ENCODE measurements around the gene TIGD7. TPM values are rescaled to one million over a fixed set of nuclear protein-coding genes. Genes with fewer than 3 reads are reported as not detected.

Gene TIGD7, protein sequence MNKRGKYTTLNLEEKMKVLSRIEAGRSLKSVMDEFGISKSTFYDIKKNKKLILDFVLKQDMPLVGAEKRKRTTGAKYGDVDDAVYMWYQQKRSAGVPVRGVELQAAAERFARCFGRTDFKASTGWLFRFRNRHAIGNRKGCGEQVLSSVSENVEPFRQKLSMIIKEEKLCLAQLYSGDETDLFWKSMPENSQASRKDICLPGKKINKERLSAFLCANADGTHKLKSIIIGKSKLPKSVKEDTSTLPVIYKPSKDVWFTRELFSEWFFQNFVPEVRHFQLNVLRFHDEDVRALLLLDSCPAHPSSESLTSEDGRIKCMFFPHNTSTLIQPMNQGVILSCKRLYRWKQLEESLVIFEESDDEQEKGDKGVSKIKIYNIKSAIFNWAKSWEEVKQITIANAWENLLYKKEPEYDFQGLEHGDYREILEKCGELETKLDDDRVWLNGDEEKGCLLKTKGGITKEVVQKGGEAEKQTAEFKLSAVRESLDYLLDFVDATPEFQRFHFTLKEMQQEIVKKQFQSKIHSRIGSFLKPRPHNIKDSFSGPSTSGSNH
- 6.4 TPM for total RNA-seq
- 9.8 TPM for polyA plus RNA-seq
- long read RNA-seq, donor 1, result 0 reads
- long read RNA-seq, donor 2, result 0 reads
- long read RNA-seq, donor 3, partial matches to known transcripts, result 42 of 43 reads
- long read RNA-seq, donor 3, other reads (novel, unspliced or antisense), result 0 of 43 reads
- long read RNA-seq, donor 4, result 0 reads
- long read RNA-seq, donor 5, partial matches to known transcripts, result 0 of 7 reads
- long read RNA-seq, donor 5, other reads (novel, unspliced or antisense), result 0 of 7 reads
- long read RNA-seq, donor 6, partial matches to known transcripts, result 0 of 1 reads
- long read RNA-seq, donor 6, other reads (novel, unspliced or antisense), result 0 of 1 reads
- long read RNA-seq, donor 7, partial matches to known transcripts, result 0 of 2 reads
- long read RNA-seq, donor 7, other reads (novel, unspliced or antisense), result 0 of 2 reads
- long read RNA-seq, donor 8, partial matches to known transcripts, result 0 of 2 reads
- long read RNA-seq, donor 8, other reads (novel, unspliced or antisense), result 0 of 2 reads
- long read RNA-seq, donor 9, partial matches to known transcripts, result 0 of 1 reads
- long read RNA-seq, donor 9, other reads (novel, unspliced or antisense), result 0 of 1 reads
- long read RNA-seq, donor 10, partial matches to known transcripts, result 0 of 1 reads
- long read RNA-seq, donor 10, other reads (novel, unspliced or antisense), result 0 of 1 reads

DNA sequence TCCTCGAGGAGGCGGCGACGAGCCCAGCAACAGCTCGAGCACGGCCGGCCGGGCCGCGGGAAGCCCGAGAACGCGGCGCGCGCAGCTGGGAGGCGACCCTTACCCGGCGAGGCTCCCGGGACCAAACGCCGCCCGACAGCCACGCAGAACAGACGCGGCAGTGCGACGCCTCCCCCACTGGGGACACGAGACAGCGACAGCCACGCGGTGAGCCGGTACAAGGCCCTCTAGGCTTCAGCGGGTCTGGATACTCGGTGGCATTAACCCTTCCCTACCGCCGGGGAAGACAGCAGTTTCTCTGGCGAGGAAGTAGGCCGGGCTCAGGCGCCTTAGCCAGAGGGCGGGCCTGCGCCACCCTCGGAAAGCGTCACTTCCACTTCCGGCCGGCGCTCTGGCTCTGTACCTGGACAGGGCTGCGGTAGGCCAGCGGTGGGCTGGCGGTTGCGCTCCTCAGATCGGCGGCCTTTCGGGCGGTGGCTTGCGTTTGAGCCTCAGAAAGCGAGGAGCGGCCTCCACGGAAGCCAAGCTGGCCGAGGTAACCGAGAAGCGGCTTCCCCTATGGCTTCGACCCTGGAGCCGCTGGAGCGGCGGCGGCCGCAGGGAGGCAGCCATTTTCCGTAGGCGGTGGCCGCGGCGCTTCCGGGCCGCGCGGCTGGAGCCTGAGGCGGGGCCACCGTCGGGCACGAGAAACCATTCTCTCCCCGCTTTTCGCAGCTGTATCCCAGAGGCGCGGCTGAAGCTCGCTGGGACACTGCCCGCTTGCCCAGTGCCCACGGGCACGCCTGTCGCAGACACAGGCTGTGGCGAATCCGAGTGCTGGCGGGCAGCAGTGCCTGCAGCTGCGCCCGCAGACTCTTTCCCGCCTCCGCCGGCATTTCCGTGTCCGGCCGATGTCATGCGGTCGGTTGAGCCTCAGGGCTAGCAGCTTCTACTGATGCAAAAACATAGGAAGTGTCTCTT, at the start of gene TIGD7, which contains the start of gene ZNF75A:
Gene TIGD7, minus strand, starts transcription at position 322 of the 960 bp plus-strand sequence. CDS start 4,816 bp downstream, outside the sequence.
Gene ZNF75A, plus strand, starts transcription at position 389 of the 960 bp plus-strand sequence. CDS start 2,932 bp downstream, outside the sequence.
- H3K27me3 ChIP-seq (ENCODE audit: control insufficient read depth in 2 of 2, insufficient read depth in 1 of 2, low read length in 1 of 2), result peaks cover 0 to 3% of the 10 kb centered on the region in 2 donors
- WGBS, result 5% methylated on average over 103 of the region's 103 CpGs
- H3K27ac ChIP-seq (ENCODE audit: low read depth in 1 of 2, low read length in 1 of 2), result peak within 1 kb of the TSS; percentile 87 to 96
- peak within 1 kb of the TSS; percentile 76 to 84 for H3K4me3 ChIP-seq (ENCODE audit: low read length in 2 of 2)
- DNase-seq (ENCODE audit: low read depth in 6 of 9, low spot score in 9 of 9), result peak; percentile 70 to 91 (median 79)
- peaks cover 12 to 58% of the 10 kb centered on the region in 2 donors for H3K9me3 ChIP-seq (ENCODE audit: control insufficient read depth in 2 of 2, insufficient read depth in 1 of 2, low read length in 1 of 2)
- peaks cover 19 to 29% of the 10 kb centered on the region in 2 donors for H3K36me3 ChIP-seq (ENCODE audit: control insufficient read depth in 2 of 2, insufficient read depth in 2 of 2, low read length in 1 of 2)
- H3K4me1 ChIP-seq (ENCODE audit: control insufficient read depth in 2 of 2, insufficient read depth in 2 of 2, low read length in 2 of 2), result peaks cover 8 to 13% of the 10 kb centered on the region in 2 donors

DNA sequence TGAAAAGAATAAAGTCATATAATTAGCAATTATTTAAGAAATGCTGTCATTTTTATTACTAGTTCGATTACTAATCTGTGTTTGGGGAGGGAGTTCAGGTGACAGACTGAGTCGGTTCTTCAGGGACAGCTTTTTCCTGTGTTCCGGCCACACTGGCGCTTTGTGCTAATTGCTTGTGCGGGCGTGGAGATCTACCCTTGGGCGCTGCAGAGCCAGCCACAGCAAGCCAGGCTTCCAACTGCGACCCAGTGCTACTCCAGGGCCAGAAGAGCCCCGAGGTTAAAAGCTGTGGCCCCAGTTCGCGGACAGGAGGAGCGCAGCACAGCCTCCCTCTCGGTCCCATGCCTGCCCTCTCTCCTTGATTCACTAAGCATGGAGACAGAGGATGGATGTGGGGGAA, 43.9 kb upstream of the TIGD7 start:
- no peak overlapping the region for H3K27ac ChIP-seq (ENCODE audit: low read depth in 1 of 2, low read length in 1 of 2)
- no peak for DNase-seq (ENCODE audit: low read depth in 6 of 9, low spot score in 9 of 9)
- 62% methylated on average over 13 of the region's 13 CpGs for WGBS
- no peak overlapping the region for H3K4me3 ChIP-seq (ENCODE audit: low read length in 2 of 2)
- H3K36me3 ChIP-seq (ENCODE audit: control insufficient read depth in 2 of 2, insufficient read depth in 2 of 2, low read length in 1 of 2), result no peaks in the 10 kb centered on the region
- no peaks in the 10 kb centered on the region for H3K27me3 ChIP-seq (ENCODE audit: control insufficient read depth in 2 of 2, insufficient read depth in 1 of 2, low read length in 1 of 2)
- no peaks in the 10 kb centered on the region for H3K9me3 ChIP-seq (ENCODE audit: control insufficient read depth in 2 of 2, insufficient read depth in 1 of 2, low read length in 1 of 2)
- peaks cover 0 to 4% of the 10 kb centered on the region in 2 donors for H3K4me1 ChIP-seq (ENCODE audit: control insufficient read depth in 2 of 2, insufficient read depth in 2 of 2, low read length in 2 of 2)

DNA sequence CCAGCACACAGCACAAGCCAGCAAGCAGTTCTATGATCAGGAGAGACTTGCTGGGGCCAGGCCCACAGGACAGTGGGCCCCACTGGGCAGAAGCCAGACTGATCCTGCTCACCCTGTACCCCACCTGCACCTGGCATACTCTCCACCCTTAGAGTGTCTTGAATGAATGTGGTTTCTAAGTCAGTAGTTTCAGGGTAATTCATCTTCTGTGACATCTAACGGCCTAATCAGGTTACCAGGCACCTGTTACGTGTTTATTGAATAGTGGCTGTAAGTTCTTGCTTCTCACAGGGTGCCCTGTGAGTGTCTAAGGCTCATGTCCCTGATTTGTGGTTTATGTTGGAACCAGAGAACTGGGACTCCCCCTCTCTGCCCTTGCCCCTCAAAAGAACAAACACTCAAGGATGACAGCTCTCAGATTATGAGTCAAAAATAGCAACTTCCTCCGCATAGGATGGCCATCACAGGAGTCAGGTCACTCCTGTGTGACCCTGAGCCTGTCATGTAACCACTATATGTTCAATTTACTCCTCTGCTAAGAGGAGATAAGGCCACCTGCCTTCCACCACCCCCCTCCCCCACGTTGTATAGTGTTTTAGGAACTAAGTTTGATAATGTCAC, 43.4 kb upstream of the TIGD7 start:
- WGBS, result 16% methylated on average over 4 of the region's 4 CpGs

GRCh38 chr16:3347586-3347985, 42.4 kb upstream of the TIGD7 start:
- 91% methylated on average over 10 of the region's 10 CpGs for WGBS
- Histone ChIP-seq H3K27me3 (ENCODE audit: control insufficient read depth in 2 of 2, insufficient read depth in 1 of 2, low read length in 1 of 2) (no peaks in the 10 kb centered on the region), H3K9me3 (ENCODE audit: control insufficient read depth in 2 of 2, insufficient read depth in 1 of 2, low read length in 1 of 2) (peaks cover 0 to 6% of the 10 kb centered on the region in 2 donors), H3K36me3 (ENCODE audit: control insufficient read depth in 2 of 2, insufficient read depth in 2 of 2, low read length in 1 of 2) (no peaks in the 10 kb centered on the region), H3K4me1 (ENCODE audit: control insufficient read depth in 2 of 2, insufficient read depth in 2 of 2, low read length in 2 of 2) (peaks cover 0 to 4% of the 10 kb centered on the region in 2 donors), H3K27ac (ENCODE audit: low read depth in 1 of 2, low read length in 1 of 2) (no peak overlapping the region), H3K4me3 (ENCODE audit: low read length in 2 of 2) (no peak overlapping the region)
- DNase-seq (ENCODE audit: low read depth in 6 of 9, low spot score in 9 of 9), result no peak

More for the DNA sequence above, 43.4 kb upstream of the TIGD7 start:
- H3K27me3 ChIP-seq (ENCODE audit: control insufficient read depth in 2 of 2, insufficient read depth in 1 of 2, low read length in 1 of 2), result no peaks in the 10 kb centered on the region
- no peak overlapping the region for H3K4me3 ChIP-seq (ENCODE audit: low read length in 2 of 2)
- H3K9me3 ChIP-seq (ENCODE audit: control insufficient read depth in 2 of 2, insufficient read depth in 1 of 2, low read length in 1 of 2), result peaks cover 0 to 4% of the 10 kb centered on the region in 2 donors
- H3K27ac ChIP-seq (ENCODE audit: low read depth in 1 of 2, low read length in 1 of 2), result no peak overlapping the region
- H3K36me3 ChIP-seq (ENCODE audit: control insufficient read depth in 2 of 2, insufficient read depth in 2 of 2, low read length in 1 of 2), result no peaks in the 10 kb centered on the region
- peaks cover 0 to 4% of the 10 kb centered on the region in 2 donors for H3K4me1 ChIP-seq (ENCODE audit: control insufficient read depth in 2 of 2, insufficient read depth in 2 of 2, low read length in 2 of 2)
- DNase-seq (ENCODE audit: low read depth in 6 of 9, low spot score in 9 of 9), result peak in 2 of 9 donors; percentile 0 to 31

DNA sequence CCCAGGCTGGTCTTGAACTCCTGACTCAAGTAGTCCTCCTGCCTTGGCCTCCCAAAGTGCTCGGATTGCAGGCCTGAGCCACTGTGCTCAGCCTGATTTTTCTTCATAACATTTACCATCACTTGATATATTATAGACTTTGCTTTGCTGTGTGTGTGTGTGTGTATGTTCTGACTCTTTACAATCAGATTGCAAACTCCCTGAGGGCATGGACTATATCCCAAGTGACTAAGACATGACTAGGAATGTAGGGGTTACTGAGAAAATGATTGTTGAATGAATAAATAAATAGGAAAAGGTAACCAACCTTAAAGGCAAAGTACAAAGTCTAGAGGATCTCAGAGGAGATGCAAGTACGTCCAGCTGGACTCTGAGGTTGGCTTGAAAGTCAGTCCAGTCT, 40.8 kb upstream of the TIGD7 start:
- WGBS, result 92% methylated on average over 2 of the region's 2 CpGs

DNA sequence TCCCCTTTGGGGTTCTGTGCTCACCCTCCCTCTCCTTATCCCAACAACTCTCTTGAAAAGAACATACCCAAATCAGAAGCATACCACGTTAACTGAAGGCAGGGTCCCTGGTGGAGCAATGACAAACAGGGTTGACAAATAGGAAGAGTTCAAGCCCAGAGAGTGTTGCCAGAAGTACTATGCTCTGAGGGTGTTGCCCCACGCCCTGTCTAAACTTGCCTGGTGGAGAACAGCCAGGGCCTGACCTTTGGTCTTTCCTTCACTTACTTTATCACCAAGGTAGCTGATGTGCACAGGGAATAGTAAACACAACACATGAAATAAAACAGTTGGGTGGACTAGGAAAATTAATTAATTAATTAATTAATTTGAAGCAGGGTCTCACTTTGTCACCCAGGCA, 23.4 kb upstream of the TIGD7 start:
- no peaks in the 10 kb centered on the region for H3K36me3 ChIP-seq (ENCODE audit: control insufficient read depth in 2 of 2, insufficient read depth in 2 of 2, low read length in 1 of 2)
- no peaks in the 10 kb centered on the region for H3K4me1 ChIP-seq (ENCODE audit: control insufficient read depth in 2 of 2, insufficient read depth in 2 of 2, low read length in 2 of 2)
- H3K4me3 ChIP-seq (ENCODE audit: low read length in 2 of 2), result no peak overlapping the region
- 74% methylated on average over 2 of the region's 2 CpGs for WGBS
- H3K27ac ChIP-seq (ENCODE audit: low read depth in 1 of 2, low read length in 1 of 2), result no peak overlapping the region
- H3K27me3 ChIP-seq (ENCODE audit: control insufficient read depth in 2 of 2, insufficient read depth in 1 of 2, low read length in 1 of 2), result no peaks in the 10 kb centered on the region
- DNase-seq (ENCODE audit: low read depth in 6 of 9, low spot score in 9 of 9), result no peak
- H3K9me3 ChIP-seq (ENCODE audit: control insufficient read depth in 2 of 2, insufficient read depth in 1 of 2, low read length in 1 of 2), result peaks cover 0 to 4% of the 10 kb centered on the region in 2 donors

More for the DNA sequence above, 40.8 kb upstream of the TIGD7 start:
- Histone ChIP-seq H3K27me3 (ENCODE audit: control insufficient read depth in 2 of 2, insufficient read depth in 1 of 2, low read length in 1 of 2) (no peaks in the 10 kb centered on the region), H3K27ac (ENCODE audit: low read depth in 1 of 2, low read length in 1 of 2) (no peak overlapping the region), H3K4me3 (ENCODE audit: low read length in 2 of 2) (no peak overlapping the region), H3K36me3 (ENCODE audit: control insufficient read depth in 2 of 2, insufficient read depth in 2 of 2, low read length in 1 of 2) (no peaks in the 10 kb centered on the region), H3K9me3 (ENCODE audit: control insufficient read depth in 2 of 2, insufficient read depth in 1 of 2, low read length in 1 of 2) (peaks cover 0 to 10% of the 10 kb centered on the region in 2 donors), H3K4me1 (ENCODE audit: control insufficient read depth in 2 of 2, insufficient read depth in 2 of 2, low read length in 2 of 2) (peaks cover 0 to 4% of the 10 kb centered on the region in 2 donors)
- DNase-seq (ENCODE audit: low read depth in 6 of 9, low spot score in 9 of 9), result no peak

GRCh38 chr16:3328104-3328503, 22.9 kb upstream of the TIGD7 start:
- no peaks in the 10 kb centered on the region for H3K36me3 ChIP-seq (ENCODE audit: control insufficient read depth in 2 of 2, insufficient read depth in 2 of 2, low read length in 1 of 2)
- H3K9me3 ChIP-seq (ENCODE audit: control insufficient read depth in 2 of 2, insufficient read depth in 1 of 2, low read length in 1 of 2), result peaks cover 0 to under 1% of the 10 kb centered on the region in 2 donors
- DNase-seq (ENCODE audit: low read depth in 6 of 9, low spot score in 9 of 9), result no peak
- H3K4me1 ChIP-seq (ENCODE audit: control insufficient read depth in 2 of 2, insufficient read depth in 2 of 2, low read length in 2 of 2), result no peaks in the 10 kb centered on the region
- no peak overlapping the region for H3K4me3 ChIP-seq (ENCODE audit: low read length in 2 of 2)
- H3K27ac ChIP-seq (ENCODE audit: low read depth in 1 of 2, low read length in 1 of 2), result no peak overlapping the region
- H3K27me3 ChIP-seq (ENCODE audit: control insufficient read depth in 2 of 2, insufficient read depth in 1 of 2, low read length in 1 of 2), result no peaks in the 10 kb centered on the region
- 77% methylated on average over 3 of the region's 3 CpGs for WGBS
